Measurements from ENCODE around the gene HINFP. TPM values are rescaled to one million over a fixed set of nuclear protein-coding genes. Genes with fewer than 3 reads are reported as not detected.

Gene HINFP
- 8.2 to 9.5 TPM (median 9.2 TPM) in 5 replicates for total RNA-seq (2022; extraction: Qiagen RNA extraction)

DNA sequence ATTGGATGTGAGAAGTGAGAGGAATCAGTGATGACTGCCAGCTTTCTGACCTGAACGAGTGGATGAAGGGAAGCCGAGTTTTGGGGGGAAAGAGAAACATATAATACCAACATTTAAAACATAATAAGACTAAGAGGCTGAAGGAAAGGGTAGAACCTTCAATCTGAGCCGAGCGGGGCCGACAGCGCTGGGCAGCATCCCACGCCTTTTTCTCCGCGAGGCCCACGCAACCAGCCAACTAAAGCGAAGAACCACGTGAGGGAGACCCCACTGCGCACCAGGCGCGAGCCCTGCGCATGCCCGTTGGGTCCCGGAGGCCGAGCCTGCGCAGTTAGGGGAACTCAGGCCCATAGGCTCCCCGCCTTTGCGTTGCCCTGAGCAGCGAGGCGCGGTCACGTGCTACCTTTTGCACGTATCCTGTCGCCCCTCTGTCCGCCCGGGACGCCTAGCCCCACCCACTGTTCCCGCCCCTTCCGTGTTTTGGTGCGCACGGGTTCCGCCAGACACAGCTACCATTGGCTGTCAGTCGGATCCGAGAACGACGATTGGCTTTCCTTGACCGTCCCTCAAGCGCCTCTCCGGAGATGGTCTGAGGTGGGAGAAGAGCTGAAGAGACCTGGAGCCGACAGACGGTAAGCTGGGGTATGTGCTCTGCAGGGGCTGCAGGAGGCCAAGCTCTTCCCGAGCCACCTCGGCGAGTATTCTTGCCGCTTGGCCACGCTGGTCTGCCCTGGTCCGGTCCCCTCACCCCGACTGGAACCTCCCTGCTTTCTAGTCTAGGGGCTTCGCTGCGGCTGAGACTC, at the start of gene HINFP:
Gene HINFP (plus strand): TSS at position 573 of the 803 bp plus-strand sequence. CDS start 5,365 bp downstream, outside the sequence.

DNA sequence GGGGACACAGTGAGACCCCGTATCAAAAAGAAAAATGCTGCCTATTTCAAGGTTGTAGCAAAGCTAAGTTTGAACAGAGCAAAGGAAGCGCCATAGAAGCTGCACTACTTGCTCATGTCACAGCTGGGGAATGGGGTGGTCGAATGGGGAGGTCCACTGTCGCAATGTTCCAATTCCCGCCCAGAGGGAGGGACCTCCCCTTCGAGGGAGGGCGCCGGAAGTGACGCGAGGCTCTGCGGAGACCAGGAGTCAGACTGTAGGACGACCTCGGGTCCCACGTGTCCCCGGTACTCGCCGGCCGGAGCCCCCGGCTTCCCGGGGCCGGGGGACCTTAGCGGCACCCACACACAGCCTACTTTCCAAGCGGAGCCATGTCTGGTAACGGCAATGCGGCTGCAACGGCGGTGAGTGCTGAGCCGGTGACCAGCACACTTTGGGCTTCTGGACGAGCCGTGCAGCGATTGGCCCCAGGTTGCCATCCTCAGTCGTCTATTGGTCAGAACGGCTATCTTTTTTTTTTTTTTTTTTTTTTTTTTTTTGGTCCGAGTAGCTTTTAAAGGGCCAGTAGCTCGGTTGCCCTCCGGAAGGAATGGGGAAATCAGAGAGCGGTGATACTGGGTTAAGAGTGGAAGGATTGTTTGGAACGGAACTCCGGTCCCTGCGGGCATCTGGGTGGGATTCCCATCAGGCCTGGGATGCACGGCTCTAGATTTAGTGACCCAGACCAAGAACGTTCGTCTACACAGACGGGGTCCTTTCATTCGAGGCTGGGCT, 36.5 kb upstream of the HINFP start, which contains the start of gene HMBS:
Gene HMBS (plus strand): TSS at position 219 of the 774 bp plus-strand sequence. CDS start 153 bp downstream, at position 372.

GRCh38 chr11:119101759-119102423, 19.5 kb upstream of the HINFP start, which contains the start of gene DPAGT1:
Gene DPAGT1, minus strand, starts transcription at chr11:119101853. Its CDS starts 198 bp downstream, at chr11:119101655.

GRCh38 chr11:119106564-119107537, 14.5 kb upstream of the HINFP start, which contains the start of gene C2CD2L:
Gene C2CD2L, plus strand, starts transcription at chr11:119107344. Its CDS starts 398 bp downstream, at chr11:119107742.

GRCh38 chr11:119149018-119149785, 27.8 kb downstream of the HINFP start, which contains the start of gene ABCG4:
Gene ABCG4, plus strand, starts transcription at chr11:119149052. Its CDS starts 914 bp downstream, at chr11:119149966.

GRCh38 chr11:119168471-119169281, 47.3 kb downstream of the HINFP start, which contains the start of gene NLRX1:
Gene NLRX1, plus strand, starts transcription at chr11:119168725. Its CDS starts 2,679 bp downstream, at chr11:119171404.

Other genes with a start within 250 kb of the HINFP start
- 0.07 to 0.16 TPM (median 0.10 TPM) in 5 replicates for gene CXCR5, start 237.7 kb upstream of the HINFP start, total RNA-seq (2022; extraction: Qiagen RNA extraction)
- 99.5 to 240 TPM (median 201 TPM) in 5 replicates for gene BCL9L, start 195.7 kb upstream of the HINFP start, total RNA-seq (2022; extraction: Qiagen RNA extraction)
- gene UPK2, start 165.3 kb upstream of the HINFP start, total RNA-seq (2022; extraction: Qiagen RNA extraction), result 0.39 to 1.2 TPM (median 0.98 TPM) in 5 replicates
- gene FOXR1, start 149.8 kb upstream of the HINFP start, total RNA-seq (2022; extraction: Qiagen RNA extraction), result not detected in 5 replicates
- gene CENATAC, start 123.4 kb upstream of the HINFP start, total RNA-seq (2022; extraction: Qiagen RNA extraction), result 9.4 to 17.1 TPM (median 14.2 TPM) in 5 replicates
- gene RPS25, start 103.2 kb upstream of the HINFP start, total RNA-seq (2022; extraction: Qiagen RNA extraction), result 785 to 1,034 TPM (median 805 TPM) in 5 replicates
- 56.5 to 66.9 TPM (median 60.0 TPM) in 5 replicates for gene TRAPPC4, start 102.8 kb upstream of the HINFP start, total RNA-seq (2022; extraction: Qiagen RNA extraction)
- gene SLC37A4, start 90.7 kb upstream of the HINFP start, total RNA-seq (2022; extraction: Qiagen RNA extraction), result 10.1 to 12.2 TPM (median 11.8 TPM) in 5 replicates
- 39.3 to 49.3 TPM (median 46.7 TPM) in 5 replicates for gene HYOU1, start 64.4 kb upstream of the HINFP start, total RNA-seq (2022; extraction: Qiagen RNA extraction)
- gene VPS11, start 53.8 kb upstream of the HINFP start, total RNA-seq (2022; extraction: Qiagen RNA extraction), result 9.7 to 13.8 TPM (median 11.7 TPM) in 5 replicates
- gene HMBS, start 36.7 kb upstream of the HINFP start, total RNA-seq (2022; extraction: Qiagen RNA extraction), result 45.6 to 51.4 TPM (median 49.7 TPM) in 5 replicates
- 31.6 to 43.9 TPM (median 36.0 TPM) in 5 replicates for gene DPAGT1, start 19.7 kb upstream of the HINFP start, total RNA-seq (2022; extraction: Qiagen RNA extraction)
- gene C2CD2L, start 14.2 kb upstream of the HINFP start, total RNA-seq (2022; extraction: Qiagen RNA extraction), result 3.9 to 6.3 TPM (median 5.4 TPM) in 5 replicates
- 0.16 to 0.50 TPM (median 0.34 TPM) in 5 replicates for gene ABCG4, start 27.5 kb downstream of the HINFP start, total RNA-seq (2022; extraction: Qiagen RNA extraction)
- 7.5 to 11.4 TPM (median 10.3 TPM) in 5 replicates for gene NLRX1, start 47.1 kb downstream of the HINFP start, total RNA-seq (2022; extraction: Qiagen RNA extraction)
- 0.13 to 0.52 TPM (median 0.24 TPM) in 3 of 5 replicates, not detected in the others for gene NHERF4, start 63.9 kb downstream of the HINFP start, total RNA-seq (2022; extraction: Qiagen RNA extraction)
- 5.9 to 9.0 TPM (median 7.2 TPM) in 5 replicates for gene CBL, start 84.8 kb downstream of the HINFP start, total RNA-seq (2022; extraction: Qiagen RNA extraction)
- 9.2 to 14.8 TPM (median 10.5 TPM) in 5 replicates for gene MCAM, start 195.6 kb downstream of the HINFP start, total RNA-seq (2022; extraction: Qiagen RNA extraction)
- 29.2 to 36.7 TPM (median 35.2 TPM) in 5 replicates for gene RNF26, start 212.9 kb downstream of the HINFP start, total RNA-seq (2022; extraction: Qiagen RNA extraction)
- gene C1QTNF5, start 219.3 kb downstream of the HINFP start, total RNA-seq (2022; extraction: Qiagen RNA extraction), result not detected in 5 replicates
- gene MFRP, start 225.1 kb downstream of the HINFP start, total RNA-seq (2022; extraction: Qiagen RNA extraction), result not detected in 5 replicates